Activated CD4-positive, alpha-beta T cell treated with anti-CD3 and anti-CD28 coated beads for 24 hours (primary cell): Measurements from ENCODE around the gene STRIT1.
"Not testable (repeated sequence)": the region's sequence is repeated elsewhere in the genome, so short reads cannot be mapped to it uniquely, and the experiment has no call there.

Experiments
- DNase-seq, 2 donors: peaks; one replicate each; pipeline ENCODE4 v3.0.0-alpha.2; 2020; ENCODE audit warnings: low read depth in 2 of 2

Gene STRIT1

GRCh38 chr3:155270485-155271342, 22.8 kb downstream of the STRIT1 start:
- no peak for DNase-seq

GRCh38 chr3:155270063-155270462, 23.4 kb downstream of the STRIT1 start:
- no peak for DNase-seq

GRCh38 chr3:155262855-155263254, 30.6 kb downstream of the STRIT1 start:
- DNase-seq, result not testable (repeated sequence)

GRCh38 chr3:155262295-155262694, 31.2 kb downstream of the STRIT1 start:
- DNase-seq, result no peak

DNA sequence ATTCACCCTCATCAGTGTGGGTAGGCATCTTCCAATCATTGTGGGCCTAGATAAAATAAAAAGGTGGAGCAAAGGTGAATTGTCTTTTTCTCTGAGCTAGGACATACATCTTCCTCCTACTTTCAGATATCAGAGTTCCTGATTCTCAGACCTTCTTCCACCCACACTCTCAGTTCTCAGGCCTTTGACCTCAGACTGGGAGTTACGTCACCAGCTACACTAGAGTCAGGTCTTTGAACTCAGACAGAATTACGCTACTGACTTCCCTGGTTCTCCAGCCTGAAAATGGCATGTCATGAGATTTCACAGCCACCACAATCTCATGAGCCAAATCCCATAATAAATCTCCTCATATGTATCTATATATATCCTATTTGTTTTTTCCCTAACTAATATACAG, 39.0 kb downstream of the STRIT1 start:
- DNase-seq, result no peak

DNA sequence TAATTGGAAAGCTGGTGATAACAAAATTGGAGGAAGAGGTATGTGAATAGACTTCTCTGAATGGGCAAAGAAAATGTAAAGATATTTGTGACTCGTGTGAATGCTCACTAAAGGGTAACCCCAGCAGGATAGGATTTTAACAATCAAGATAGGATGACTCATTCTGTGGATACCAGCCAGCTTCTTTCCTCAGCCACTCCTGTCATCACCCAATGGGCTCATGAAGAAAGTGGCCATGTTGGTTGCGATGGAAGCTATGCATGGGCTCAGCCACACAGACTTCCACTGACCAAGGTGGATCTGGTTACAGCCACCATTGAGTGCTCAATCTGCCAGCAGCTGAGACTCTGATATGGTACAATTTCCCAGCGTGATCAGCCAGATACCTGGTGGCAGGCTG, 40.9 kb downstream of the STRIT1 start:
- no peak for DNase-seq

- no peak for DNase-seq
Measured at GRCh38 chr3:155252021-155252420, 41.5 kb downstream of the STRIT1 start.

GRCh38 chr3:155248531-155249187, 44.8 kb downstream of the STRIT1 start:
- DNase-seq, result no peak

DNA sequence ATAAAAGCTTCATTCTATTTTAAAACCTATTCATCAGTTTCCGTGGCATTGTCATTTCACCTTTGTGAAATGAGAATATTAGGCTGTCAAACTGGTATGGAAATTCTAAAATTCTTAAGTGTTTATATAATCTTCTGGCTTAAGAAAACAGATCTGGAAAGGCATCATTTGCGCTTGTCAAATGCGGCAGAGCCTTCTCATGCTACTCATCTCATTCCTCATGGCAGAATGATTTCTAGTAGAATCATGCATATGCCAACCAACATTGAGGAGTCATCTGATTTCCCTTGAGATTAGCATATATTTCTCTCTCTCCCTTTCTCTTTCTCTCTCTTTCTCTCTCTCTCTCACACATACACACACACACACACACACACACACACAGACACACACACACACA, 48.8 kb downstream of the STRIT1 start:
- no peak for DNase-seq

- no peak for DNase-seq
Measured at GRCh38 chr3:155244216-155244615, 49.3 kb downstream of the STRIT1 start.

DNA sequence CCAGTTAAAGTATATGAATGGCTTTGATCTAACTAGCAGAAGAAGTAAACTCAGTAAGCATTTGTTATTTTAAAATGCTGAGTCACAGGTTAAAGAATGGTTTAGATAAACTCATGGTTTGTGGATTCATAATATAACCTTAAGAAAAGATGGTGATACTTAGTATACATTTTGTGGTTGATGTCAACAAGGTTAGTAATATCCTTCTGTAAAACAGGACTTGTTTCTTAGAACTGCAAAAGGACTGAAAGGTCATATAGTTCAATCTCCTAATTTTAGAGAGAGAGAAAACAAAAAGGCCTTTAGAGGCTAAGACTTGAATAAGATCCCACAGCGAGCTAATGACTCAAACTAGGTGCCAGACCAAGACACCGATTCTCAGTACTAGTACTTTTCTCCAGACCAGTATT, 50.0 kb downstream of the STRIT1 start:
- no peak for DNase-seq

DNA sequence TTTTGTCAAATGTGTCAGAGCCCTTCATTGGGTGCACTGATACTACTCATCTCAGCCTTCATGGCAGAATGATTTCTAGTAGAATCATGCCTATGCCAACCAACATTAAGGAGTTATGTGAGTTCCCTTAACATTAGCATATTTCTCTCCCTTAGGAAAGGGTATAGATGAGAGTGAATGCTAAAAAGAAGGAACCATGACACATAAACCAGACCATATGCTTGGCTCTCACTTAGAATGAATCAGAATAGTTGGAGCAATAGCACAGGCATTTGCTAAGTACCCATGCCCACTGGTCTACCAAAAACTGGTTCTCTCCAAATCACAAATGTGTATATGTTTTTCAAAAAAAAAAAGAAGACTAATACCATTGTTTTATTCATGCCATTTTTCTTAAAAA, 51.1 kb downstream of the STRIT1 start:
- no peak for DNase-seq

GRCh38 chr3:155241579-155241978, 51.9 kb downstream of the STRIT1 start:
- DNase-seq, result no peak
